Ovary (tissue), 9 donors: ENCODE results near the gene VWA3B. TPM values are rescaled to one million over a fixed set of nuclear protein-coding genes. Genes with fewer than 3 reads are reported as not detected.
"Not testable (repeated sequence)": the region's sequence is repeated elsewhere in the genome, so short reads cannot be mapped to it uniquely, and the experiment has no call there.

Experiments
- DNase-seq, 5 donors: peaks; one replicate each; pipeline ENCODE4 v3.0.0-alpha.2; 2019 to 2020
- H3K27ac ChIP-seq, 2 donors: fragments of 200-600 bp; one replicate each; pipeline versions ENCODE4 v1.5.1 to v1.8.0; 2019 to 2022
- H3K27me3 ChIP-seq: fragments of 200-600 bp; one replicate; pipeline ENCODE4 v1.8.0; 2022
- H3K36me3 ChIP-seq: fragments of 200-600 bp; sonication (generic); one replicate; pipeline ENCODE4 v1.5.1; 2019
- H3K4me1 ChIP-seq: one replicate; pipeline ENCODE4 v1.8.1; 2013; ENCODE audit warnings: mild to moderate bottlenecking, moderate library complexity; ENCODE audit not compliant: insufficient read depth
- H3K4me3 ChIP-seq: fragments of 200-600 bp; sonication (generic); one replicate; pipeline ENCODE4 v1.5.1; 2017
- H3K9me3 ChIP-seq, 2 donors: fragments of 200-600 bp in 1 of 2; sonication (generic) in 1 of 2; one replicate each; pipeline versions ENCODE4 v1.5.1 to v1.8.1; 2013 to 2019; ENCODE audit warnings: mild to moderate bottlenecking in 1 of 2, moderate library complexity in 1 of 2
- EP300 ChIP-seq: sonication (generic); formaldehyde crosslinking; IDR thresholded peaks from one replicate; pipeline ENCODE4 v1.6.1; 2017; ENCODE audit warnings: antibody characterized with exemption
- POLR2A ChIP-seq: fragments of 450-650 bp; IDR thresholded peaks from one replicate; pipeline ENCODE4 v1.6.1; 2017; ENCODE audit warnings: antibody characterized with exemption, mild to moderate bottlenecking, moderate library complexity
- WGBS, 3 donors: extraction: QIAGEN DNeasy Blood & Tissue Kit in 1 of 3; methylation state at CpG; one replicate each; pipeline versions ENCODE4 v1.1.5 to v1.1.7; 2013 to 2017; 5-methylcytosine and 5-hydroxymethylcytosine counted together
- intact Hi-C, 4 donors: fragments of 100-400 bp; cut with DNase I; formaldehyde crosslinking; loops; one replicate each; pipeline versions ENCODE4 v1.11.0 to v1.15.1; 2022 to 2023
- polyA plus RNA-seq, 2 donors: library from polyadenylated mRNA; stranded (reverse); fragments of 200-250 nt in 1 of 2; fragments of 350-450 nt in 1 of 2; fragmentation: Illumina TruSeq in 1 of 2; extraction: RNeasy Lipid Tissue Mini Kit (QIAGEN cat#74804) in 1 of 2; gene quantifications; one replicate each; pipeline ENCODE4 v1.2.3, GENCODE V29; 2013 to 2014
- total RNA-seq, 7 donors: library from RNA; depleted of rRNA in 2 of 7; stranded (reverse); fragments of >200 nt in 2 of 7; fragmentation: NEBNext Ultra II Directional in 3 of 7; extraction: Animal tissue kit (Norgen Biotek cat#: 25700) in 3 of 7; gene quantifications; one replicate each; pipeline versions ENCODE4 v1.1.0 to v1.2.4, GENCODE V29; 2016 to 2023
- TF ChIP-seq, protein P1 (sequence below), 3 donors: fragments of 450-650 bp in 2 of 3; fragments of 200-600 bp in 1 of 3; IDR thresholded peaks; one replicate each; pipeline versions ENCODE4 v1.5.1 to v1.8.0; 2016 to 2022; ENCODE audit warnings: antibody characterized with exemption in 3 of 3, mild to moderate bottlenecking in 1 of 3
- donor health status: DM: no; HTN: no; CAD: no; lungs with moderate emphysema.
- donor health status: DM: no; HTN: no; CAD: no.
- donor health status: Bipolar disorder and iron deficiency.
- donor health status: DM: yes; HTN: yes; CAD: no.
- donor health status: DM: no; HTN: no; CAD: no.
- donor health status: DM: yes; HTN: yes; CAD: no.

The VWA3B gene
- total and polyA plus RNA-seq, 9 donors, result 0.56 to 15.7 (median 1.1) TPM

- intact Hi-C loops, result no loop called here
- TF ChIP-seq, protein P1, sequence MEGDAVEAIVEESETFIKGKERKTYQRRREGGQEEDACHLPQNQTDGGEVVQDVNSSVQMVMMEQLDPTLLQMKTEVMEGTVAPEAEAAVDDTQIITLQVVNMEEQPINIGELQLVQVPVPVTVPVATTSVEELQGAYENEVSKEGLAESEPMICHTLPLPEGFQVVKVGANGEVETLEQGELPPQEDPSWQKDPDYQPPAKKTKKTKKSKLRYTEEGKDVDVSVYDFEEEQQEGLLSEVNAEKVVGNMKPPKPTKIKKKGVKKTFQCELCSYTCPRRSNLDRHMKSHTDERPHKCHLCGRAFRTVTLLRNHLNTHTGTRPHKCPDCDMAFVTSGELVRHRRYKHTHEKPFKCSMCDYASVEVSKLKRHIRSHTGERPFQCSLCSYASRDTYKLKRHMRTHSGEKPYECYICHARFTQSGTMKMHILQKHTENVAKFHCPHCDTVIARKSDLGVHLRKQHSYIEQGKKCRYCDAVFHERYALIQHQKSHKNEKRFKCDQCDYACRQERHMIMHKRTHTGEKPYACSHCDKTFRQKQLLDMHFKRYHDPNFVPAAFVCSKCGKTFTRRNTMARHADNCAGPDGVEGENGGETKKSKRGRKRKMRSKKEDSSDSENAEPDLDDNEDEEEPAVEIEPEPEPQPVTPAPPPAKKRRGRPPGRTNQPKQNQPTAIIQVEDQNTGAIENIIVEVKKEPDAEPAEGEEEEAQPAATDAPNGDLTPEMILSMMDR (IDR thresholded peaks at IDR 0.05), result no peak
- no peak for TF ChIP-seq POLR2A
Observed at GRCh38 chr2:98254504-98255059, 167.6 kb downstream of the VWA3B start.

GRCh38 chr2:98258906-98259305, 171.9 kb downstream of the VWA3B start:
- DNase-seq, result no peak
- Histone ChIP-seq H3K27ac (no peak overlapping the region), H3K36me3 (no peaks in the 10 kb centered on the region), H3K4me3 (no peak overlapping the region), H3K4me1 (peaks cover 5% of the 10 kb centered on the region), H3K27me3 (no peaks in the 10 kb centered on the region), H3K9me3 (peaks cover 0 to 3% of the 10 kb centered on the region in 2 donors)
- intact Hi-C loops, result no loop called here
- TF ChIP-seq POLR2A, result no peak
- no peak for TF ChIP-seq EP300
- TF ChIP-seq, protein P1 (IDR thresholded peaks at IDR 0.05), result no peak

More at GRCh38 chr2:98254504-98255059, 167.6 kb downstream of the VWA3B start:
- H3K27ac ChIP-seq, result no peak overlapping the region
- H3K4me1 ChIP-seq, result peaks cover 11% of the 10 kb centered on the region
- H3K27me3 ChIP-seq, result no peaks in the 10 kb centered on the region
- H3K9me3 ChIP-seq, result no peaks in the 10 kb centered on the region
- H3K4me3 ChIP-seq, result no peak overlapping the region
- DNase-seq, result no peak
- 95 to 96% (median 96%) methylated on average over 9 of the region's 9 CpGs for WGBS, 3 donors
- no peaks in the 10 kb centered on the region for H3K36me3 ChIP-seq

- DNase-seq, result no peak
- 77 to 88% (median 80%) methylated on average over 1 of the region's 1 CpG for WGBS, 3 donors
- intact Hi-C loops, result no loop called here
- Histone ChIP-seq H3K27ac (no peak overlapping the region), H3K4me3 (no peak overlapping the region), H3K9me3 (peaks cover 0 to 3% of the 10 kb centered on the region in 2 donors), H3K4me1 (no peaks in the 10 kb centered on the region), H3K36me3 (no peaks in the 10 kb centered on the region), H3K27me3 (no peaks in the 10 kb centered on the region)
- TF ChIP-seq EP300 (no peak), POLR2A (no peak)
- TF ChIP-seq, protein P1 (IDR thresholded peaks at IDR 0.05), result no peak
Observed at GRCh38 chr2:98263362-98263761, 176.4 kb downstream of the VWA3B start.

DNA sequence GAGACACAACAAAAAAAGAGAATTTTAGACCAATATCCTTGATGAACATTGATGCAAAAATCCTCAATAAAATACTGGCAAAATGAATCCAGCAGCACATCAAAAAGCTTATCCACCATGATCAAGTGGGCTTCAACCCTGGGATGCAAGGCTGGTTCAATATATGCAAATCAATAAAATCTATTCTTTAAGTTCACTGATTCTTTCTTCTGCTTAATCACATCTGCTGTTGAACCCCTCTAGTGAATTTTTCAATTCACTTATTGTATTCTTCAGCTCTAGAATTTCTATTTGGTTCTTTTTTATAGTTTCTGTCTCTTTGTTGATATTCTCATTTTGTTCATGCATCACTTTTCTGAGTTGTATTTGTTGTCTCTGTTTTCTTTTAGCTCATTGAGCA, 181.3 kb downstream of the VWA3B start:
- H3K4me3 ChIP-seq, H3K4me1 ChIP-seq, H3K36me3 ChIP-seq, H3K9me3 ChIP-seq, DNase-seq, intact Hi-C loops, H3K27ac ChIP-seq, H3K27me3 ChIP-seq: not testable (repeated sequence)

- no peaks in the 10 kb centered on the region for H3K9me3 ChIP-seq
- no peak for DNase-seq
- TF ChIP-seq EP300, result no peak
- no peak for TF ChIP-seq POLR2A
- TF ChIP-seq, protein P1 (IDR thresholded peaks at IDR 0.05), result no peak
- no peak overlapping the region for H3K4me3 ChIP-seq
- no peaks in the 10 kb centered on the region for H3K36me3 ChIP-seq
- intact Hi-C loops, result no loop called here
- H3K27ac ChIP-seq, result peak overlapping the region in 1 of 2 donors; percentile 9
- H3K4me1 ChIP-seq, result peaks cover 7% of the 10 kb centered on the region
- H3K27me3 ChIP-seq, result no peaks in the 10 kb centered on the region
- 19 to 29% (median 25%) methylated on average over 2 of the region's 2 CpGs for whole genome bisulfite sequencing, 3 donors
Observed at GRCh38 chr2:98269274-98269673, 182.3 kb downstream of the VWA3B start.
